Stimulated activated CD8-positive, alpha-beta memory T cell treated with anti-CD3 and anti-CD28 coated beads, Interleukin-7, amount 100 ng/mL, for 48 hours (primary cell): ENCODE results near the gene B3GALT2.
"Not testable (repeated sequence)": the region's sequence is repeated elsewhere in the genome, so short reads cannot be mapped to it uniquely, and the experiment has no call there.

Experiments
- DNase-seq, 2 donors: peaks; one replicate each; pipeline ENCODE4 v3.0.0-alpha.2; 2020; ENCODE audit warnings: low read depth in 1 of 2; ENCODE audit errors: extremely low read depth in 1 of 2

The B3GALT2 gene

GRCh38 chr1:193185901-193186731 lies at the start of gene B3GALT2:
B3GALT2 (minus strand) TSS chr1:193186613; CDS start chr1:193181562, 5,051 bp downstream.
- DNase-seq: no peak

- no peak for DNase-seq
Measured at GRCh38 chr1:193234530-193234929, 48.1 kb upstream of the B3GALT2 start.

- not testable (repeated sequence) for DNase-seq
Measured at GRCh38 chr1:193231146-193231545, 44.7 kb upstream of the B3GALT2 start.

- DNase-seq: no peak
Measured at GRCh38 chr1:193229136-193229535, 42.7 kb upstream of the B3GALT2 start.

- DNase-seq: no peak
Measured at GRCh38 chr1:193222056-193222615, 35.7 kb upstream of the B3GALT2 start.

- DNase-seq: no peak
Measured at GRCh38 chr1:193221651-193222050, 35.2 kb upstream of the B3GALT2 start.

- DNase-seq: no peak
Measured at GRCh38 chr1:193219391-193219790, 33.0 kb upstream of the B3GALT2 start.

GRCh38 chr1:193216920-193217319 lies 30.5 kb upstream of the B3GALT2 start:
- DNase-seq: no peak

GRCh38 chr1:193213998-193214397 lies 27.6 kb upstream of the B3GALT2 start:
- DNase-seq: no peak

- no peak for DNase-seq
Measured at GRCh38 chr1:193212637-193213036, 26.2 kb upstream of the B3GALT2 start.

GRCh38 chr1:193211539-193211938 lies 25.1 kb upstream of the B3GALT2 start:
- no peak for DNase-seq

GRCh38 chr1:193210996-193211395 lies 24.6 kb upstream of the B3GALT2 start:
- DNase-seq: no peak

GRCh38 chr1:193201021-193201420 lies 14.6 kb upstream of the B3GALT2 start:
- DNase-seq: no peak

- no peak for DNase-seq
Measured at GRCh38 chr1:193199940-193200339, 13.5 kb upstream of the B3GALT2 start.

GRCh38 chr1:193192586-193192985 lies 6.2 kb upstream of the B3GALT2 start:
- DNase-seq: no peak

GRCh38 chr1:193190096-193190744 lies 3.8 kb upstream of the B3GALT2 start:
- no peak for DNase-seq

- DNase-seq: no peak
Measured at GRCh38 chr1:193189442-193190095, 3.2 kb upstream of the B3GALT2 start.

GRCh38 chr1:193188915-193189314 lies 2.5 kb upstream of the B3GALT2 start:
- DNase-seq: not testable (repeated sequence)

- DNase-seq: no peak
Measured at GRCh38 chr1:193187114-193187513, 701 bp upstream of the B3GALT2 start.

- DNase-seq: no peak
Measured at GRCh38 chr1:193185211-193185610, 1.2 kb downstream of the B3GALT2 start.

GRCh38 chr1:193184776-193185175 lies 1.6 kb downstream of the B3GALT2 start:
- DNase-seq: no peak
